ENCODE measurements around the gene P2RY8.
A peak's percentile ranks its signal among the peaks of the same experiment; 100 is the strongest.
"Not testable (repeated sequence)": the region's sequence is repeated elsewhere in the genome, so short reads cannot be mapped to it uniquely, and the experiment has no call there.

Gene P2RY8

GRCh38 chrX:1518512-1518911, 18.5 kb downstream of the P2RY8 start:
- DNase-seq (ENCODE audit: low spot score), result no peak

GRCh38 chrX:1516596-1517104, 20.3 kb downstream of the P2RY8 start:
- DNase-seq (ENCODE audit: low spot score), result no peak

GRCh38 chrX:1511829-1512228, 25.2 kb downstream of the P2RY8 start:
- DNase-seq (ENCODE audit: low spot score), result no peak

- no peak for DNase-seq (ENCODE audit: low spot score)
These were observed 25.8 kb downstream of the P2RY8 start for GRCh38 chrX:1511150-1511549.

GRCh38 chrX:1507511-1508463, 29.2 kb downstream of the P2RY8 start:
- no peak for DNase-seq (ENCODE audit: low spot score)

- DNase-seq (ENCODE audit: low spot score), result no peak
These were observed 30.1 kb downstream of the P2RY8 start for GRCh38 chrX:1506916-1507315.

- no peak for DNase-seq (ENCODE audit: low spot score)
These were observed 34.1 kb downstream of the P2RY8 start for GRCh38 chrX:1502853-1503252.

- no peak for DNase-seq (ENCODE audit: low spot score)
These were observed 34.7 kb downstream of the P2RY8 start for GRCh38 chrX:1502241-1502640.

- no peak for DNase-seq (ENCODE audit: low spot score)
These were observed 36.0 kb downstream of the P2RY8 start for GRCh38 chrX:1500701-1501624.

- DNase-seq (ENCODE audit: low spot score), result no peak
These were observed 40.9 kb downstream of the P2RY8 start for GRCh38 chrX:1496076-1496475.

GRCh38 chrX:1493877-1494510, 43.0 kb downstream of the P2RY8 start:
- DNase-seq (ENCODE audit: low spot score), result no peak

- no peak for DNase-seq (ENCODE audit: low spot score)
These were observed 43.6 kb downstream of the P2RY8 start for GRCh38 chrX:1493412-1493811.

GRCh38 chrX:1492421-1493012, 44.5 kb downstream of the P2RY8 start:
- no peak for DNase-seq (ENCODE audit: low spot score)

- DNase-seq (ENCODE audit: low spot score), result peak; percentile 81
These were observed 45.1 kb downstream of the P2RY8 start for GRCh38 chrX:1491851-1492349.

- DNase-seq (ENCODE audit: low spot score), result not testable (repeated sequence)
These were observed 45.7 kb downstream of the P2RY8 start for GRCh38 chrX:1491248-1491647.

- DNase-seq (ENCODE audit: low spot score), result not testable (repeated sequence)
These were observed 46.3 kb downstream of the P2RY8 start for GRCh38 chrX:1490723-1491122.

- not testable (repeated sequence) for DNase-seq (ENCODE audit: low spot score)
These were observed 47.6 kb downstream of the P2RY8 start for GRCh38 chrX:1489354-1489753.

GRCh38 chrX:1488745-1489144, 48.2 kb downstream of the P2RY8 start:
- DNase-seq (ENCODE audit: low spot score), result no peak

- DNase-seq (ENCODE audit: low spot score), result no peak
These were observed 48.8 kb downstream of the P2RY8 start for GRCh38 chrX:1488141-1488540.

- no peak for DNase-seq (ENCODE audit: low spot score)
These were observed 49.6 kb downstream of the P2RY8 start for GRCh38 chrX:1487401-1487800.

GRCh38 chrX:1486749-1487361, 50.1 kb downstream of the P2RY8 start:
- no peak for DNase-seq (ENCODE audit: low spot score)

Measured in iPS-NIHi11 (cell line).